PFSK-1 (cell line): ENCODE results near the gene UBE2QL1.

Source experiments
- FOXP2 ChIP-seq: optimal IDR thresholded peaks from 2 replicates; pipeline ENCODE3; 2011; ENCODE audit warnings: borderline replicate concordance, control low read depth, inconsistent platforms; ENCODE audit not compliant: insufficient read depth; ENCODE audit errors: extremely low read length, extremely low read depth
- POLR2AphosphoS5 ChIP-seq: IDR thresholded peaks from 2 replicates; pipeline ENCODE4 v1.6.1; 2012; ENCODE audit warnings: low read depth, mild to moderate bottlenecking, control low read depth, low read length, moderate library complexity
- REST ChIP-seq, 2 experiments: IDR thresholded peaks; 2 replicates each; pipeline versions ENCODE4 v1.6.1 to v1.8.0; 2011 to 2012; ENCODE audit warnings: low read depth in 2 of 2, low read length in 2 of 2, control low read depth in 1 of 2, inconsistent platforms in 1 of 2, mild to moderate bottlenecking in 1 of 2, moderate library complexity in 1 of 2; ENCODE audit not compliant: insufficient read depth in 1 of 2
- SIN3A ChIP-seq: IDR thresholded peaks from 2 replicates; pipeline ENCODE4 v1.6.1; 2012; ENCODE audit warnings: mild to moderate bottlenecking, low read length, moderate library complexity, borderline replicate concordance; ENCODE audit not compliant: insufficient read depth

GRCh38 chr5:6423327-6424109 lies 25.1 kb upstream of the UBE2QL1 start:
- TF ChIP-seq POLR2AphosphoS5 = no peak
- TF ChIP-seq REST (IDR thresholded peaks at IDR 0.05; ENCODE audit: insufficient read depth in 1 of 2, low read depth in 2 of 2, low read length in 2 of 2) = no peak
- TF ChIP-seq FOXP2 = no peak
- TF ChIP-seq SIN3A = no peak
